ENCODE measurements around the gene WDR88. TPM values are rescaled to one million over a fixed set of nuclear protein-coding genes. Genes with fewer than 3 reads are reported as not detected.

The WDR88 gene
- total RNA-seq, 2 donors from 2014 or later = not detected

DNA sequence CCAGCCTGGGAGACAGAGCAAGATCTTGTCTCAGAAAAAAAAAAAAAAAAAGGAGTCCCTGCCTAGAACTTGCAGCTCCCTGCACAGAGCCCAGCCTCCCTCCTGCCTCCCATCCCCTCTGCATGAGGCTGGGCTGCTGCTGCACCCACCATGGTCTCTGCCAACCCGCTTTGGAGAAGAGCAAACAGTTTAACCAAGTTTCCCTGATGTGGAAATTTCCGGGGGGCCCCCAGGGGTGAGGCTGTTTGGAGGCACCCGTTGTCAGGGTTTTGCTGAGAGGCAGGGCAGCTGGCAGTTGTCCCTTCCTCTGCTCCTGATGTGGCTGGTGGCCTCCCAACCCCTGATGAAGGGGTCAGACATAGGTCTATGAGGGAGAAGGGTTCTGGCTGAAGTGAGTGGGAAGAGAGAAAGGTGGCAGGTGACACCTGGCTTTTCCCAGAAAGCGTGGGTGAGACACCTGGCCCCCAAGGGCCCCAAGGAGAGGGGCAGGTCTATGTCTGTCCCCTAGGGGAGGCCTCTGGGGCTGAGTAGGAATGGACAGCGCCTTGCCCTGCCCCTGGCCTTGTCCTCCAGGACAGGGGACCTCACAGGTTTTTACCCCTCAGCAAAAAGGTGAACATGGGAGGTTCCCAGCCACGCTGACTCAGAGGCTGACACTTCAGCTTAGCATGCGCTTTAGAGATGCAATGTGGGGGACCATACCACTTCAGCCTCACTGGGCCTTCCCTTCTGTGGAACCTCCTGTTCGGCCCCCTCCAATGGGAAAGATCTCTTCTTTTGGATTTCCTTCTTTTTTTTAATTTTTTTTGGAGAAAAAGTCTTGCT lies 67.7 kb downstream of the WDR88 start:
- Mint-ChIP-seq H3K9me3 (no peaks in the 10 kb centered on the region), H3K27me3 (ENCODE audit: low read depth) (peaks cover 7% of the 10 kb centered on the region)

DNA sequence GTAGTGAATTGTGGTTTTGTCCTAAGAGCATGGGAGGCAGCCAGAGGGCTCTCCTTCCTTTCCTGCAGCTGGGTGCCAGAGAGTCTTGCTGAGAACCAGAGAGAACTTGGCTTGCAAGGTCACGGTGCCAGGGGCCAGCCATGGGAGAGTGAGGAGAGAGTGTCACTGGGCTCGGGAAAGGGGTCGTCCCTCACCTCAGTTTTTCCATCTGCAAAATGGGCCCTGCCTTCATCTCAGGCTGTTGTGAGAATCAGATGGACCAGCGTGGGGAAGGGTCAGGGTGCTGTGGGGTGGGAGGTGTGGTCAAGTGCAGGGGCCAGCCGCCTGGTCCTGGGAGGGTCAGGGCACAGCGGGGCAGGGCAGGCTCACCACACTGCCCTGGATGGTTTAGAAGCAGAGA lies 69.6 kb downstream of the WDR88 start:
- no peak overlapping the region for H3K27ac Mint-ChIP-seq
- H3K36me3 Mint-ChIP-seq (ENCODE audit: insufficient read depth in 2 of 2) = no peaks in the 10 kb centered on the region
- DNase-seq = no peak
- ATAC-seq (replicated peaks in 1 of 2) = no peak
- no peak overlapping the region for H3K4me3 Mint-ChIP-seq
- peaks cover 6% of the 10 kb centered on the region for H3K27me3 Mint-ChIP-seq (ENCODE audit: low read depth)
- H3K9me3 Mint-ChIP-seq = no peaks in the 10 kb centered on the region
- H3K4me1 Mint-ChIP-seq (ENCODE audit: low read depth) = no peaks in the 10 kb centered on the region

More for the DNA sequence above, 67.7 kb downstream of the WDR88 start:
- DNase-seq (no peak), ATAC-seq (replicated peaks in 1 of 2) (no peak)
- H3K36me3 Mint-ChIP-seq (ENCODE audit: insufficient read depth in 2 of 2) = no peaks in the 10 kb centered on the region
- no peaks in the 10 kb centered on the region for H3K4me1 Mint-ChIP-seq (ENCODE audit: low read depth)
- no peak overlapping the region for H3K27ac Mint-ChIP-seq
- H3K4me3 Mint-ChIP-seq = no peak overlapping the region

- Mint-ChIP-seq H3K4me3 (no peak overlapping the region), H3K4me1 (ENCODE audit: low read depth) (no peaks in the 10 kb centered on the region), H3K36me3 (ENCODE audit: insufficient read depth in 2 of 2) (no peaks in the 10 kb centered on the region), H3K9me3 (no peaks in the 10 kb centered on the region), H3K27me3 (ENCODE audit: low read depth) (peaks cover under 1% of the 10 kb centered on the region), H3K27ac (no peak overlapping the region)
- no peak for ATAC-seq (replicated peaks in 1 of 2)
- no peak for DNase-seq
Measured at GRCh38 chr19:33201886-33202545, 70.1 kb downstream of the WDR88 start.

DNA sequence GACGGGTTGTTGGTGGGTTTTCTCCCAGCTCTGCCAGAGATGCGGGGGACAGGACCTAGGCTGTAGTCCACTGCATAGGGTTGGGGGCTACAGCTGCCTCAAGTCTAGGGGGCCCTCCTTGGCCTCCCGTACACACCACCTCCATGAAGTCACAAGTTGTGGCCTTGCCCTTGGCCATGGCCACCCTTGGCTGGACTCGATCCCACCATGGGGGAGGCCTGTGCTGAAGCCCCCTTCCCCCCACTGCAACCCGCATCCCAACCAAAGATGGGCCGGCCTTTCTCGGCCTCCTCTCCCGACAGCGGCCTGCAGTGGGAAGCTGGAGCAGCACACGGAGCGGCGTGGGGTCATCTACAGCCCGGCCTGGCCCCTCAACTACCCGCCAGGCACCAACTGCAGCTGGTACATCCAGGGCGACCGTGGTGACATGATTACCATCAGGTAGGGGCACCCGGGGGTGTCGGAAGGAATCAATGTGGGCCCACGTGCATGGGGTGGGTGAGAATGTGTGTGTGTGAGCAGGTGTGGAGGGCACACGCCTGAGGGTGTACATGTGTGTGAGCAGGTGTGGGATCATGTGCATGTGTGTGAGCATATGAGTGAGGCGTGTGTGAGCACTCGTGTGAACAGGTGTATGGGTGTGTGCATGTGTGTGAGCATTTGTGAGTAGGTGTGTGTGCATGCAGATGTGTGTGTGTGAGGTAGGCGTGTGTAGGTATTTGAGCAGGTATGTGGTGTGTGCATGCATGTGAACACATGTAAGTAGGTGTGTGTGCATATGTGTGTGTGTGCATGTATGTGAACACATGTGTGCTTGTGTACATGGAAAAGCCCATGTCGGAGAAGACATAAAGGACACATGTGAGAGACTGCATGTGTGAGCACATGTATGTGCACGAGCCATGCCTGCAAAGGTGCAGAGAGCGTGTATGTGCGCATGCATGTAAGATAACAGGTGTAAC lies 70.9 kb downstream of the WDR88 start:
- no peak overlapping the region for H3K4me3 Mint-ChIP-seq
- no peaks in the 10 kb centered on the region for H3K36me3 Mint-ChIP-seq (ENCODE audit: insufficient read depth in 2 of 2)
- ATAC-seq (replicated peaks in 1 of 2) (no peak), DNase-seq (no peak)
- H3K27me3 Mint-ChIP-seq (ENCODE audit: low read depth) = no peaks in the 10 kb centered on the region
- H3K9me3 Mint-ChIP-seq = no peaks in the 10 kb centered on the region
- no peak overlapping the region for H3K27ac Mint-ChIP-seq
- no peaks in the 10 kb centered on the region for H3K4me1 Mint-ChIP-seq (ENCODE audit: low read depth)

GRCh38 chr19:33203529-33203928 lies 71.6 kb downstream of the WDR88 start:
- Mint-ChIP-seq H3K4me1 (ENCODE audit: low read depth) (no peaks in the 10 kb centered on the region), H3K27me3 (ENCODE audit: low read depth) (no peaks in the 10 kb centered on the region), H3K36me3 (ENCODE audit: insufficient read depth in 2 of 2) (no peaks in the 10 kb centered on the region), H3K4me3 (no peak overlapping the region), H3K9me3 (no peaks in the 10 kb centered on the region), H3K27ac (no peak overlapping the region)
- ATAC-seq (replicated peaks in 1 of 2) (no peak), DNase-seq (no peak)

GRCh38 chr19:33204136-33204973 lies 72.4 kb downstream of the WDR88 start:
- Mint-ChIP-seq H3K9me3 (no peaks in the 10 kb centered on the region), H3K27ac (no peak overlapping the region), H3K27me3 (ENCODE audit: low read depth) (no peaks in the 10 kb centered on the region)

GRCh38 chr19:33205110-33205509 lies 73.2 kb downstream of the WDR88 start:
- no peaks in the 10 kb centered on the region for H3K36me3 Mint-ChIP-seq (ENCODE audit: insufficient read depth in 2 of 2)

More at GRCh38 chr19:33204136-33204973, 72.4 kb downstream of the WDR88 start:
- DNase-seq (no peak), ATAC-seq (replicated peaks in 1 of 2) (no peak)
- H3K36me3 Mint-ChIP-seq (ENCODE audit: insufficient read depth in 2 of 2) = no peaks in the 10 kb centered on the region
- no peaks in the 10 kb centered on the region for H3K4me1 Mint-ChIP-seq (ENCODE audit: low read depth)
- no peak overlapping the region for H3K4me3 Mint-ChIP-seq

GRCh38 chr19:33205531-33206260 lies 73.8 kb downstream of the WDR88 start:
- H3K27me3 Mint-ChIP-seq (ENCODE audit: low read depth) = no peaks in the 10 kb centered on the region
- H3K36me3 Mint-ChIP-seq (ENCODE audit: insufficient read depth in 2 of 2) = no peaks in the 10 kb centered on the region
- no peak for ATAC-seq (replicated peaks in 1 of 2)
- no peak overlapping the region for H3K4me3 Mint-ChIP-seq
- H3K9me3 Mint-ChIP-seq = no peaks in the 10 kb centered on the region
- DNase-seq = no peak
- H3K4me1 Mint-ChIP-seq (ENCODE audit: low read depth) = no peaks in the 10 kb centered on the region
- H3K27ac Mint-ChIP-seq = no peak overlapping the region

More at GRCh38 chr19:33205110-33205509, 73.2 kb downstream of the WDR88 start:
- ATAC-seq (replicated peaks in 1 of 2) (no peak), DNase-seq (no peak)
- no peak overlapping the region for H3K27ac Mint-ChIP-seq
- no peaks in the 10 kb centered on the region for H3K9me3 Mint-ChIP-seq
- no peaks in the 10 kb centered on the region for H3K27me3 Mint-ChIP-seq (ENCODE audit: low read depth)
- H3K4me3 Mint-ChIP-seq = no peak overlapping the region
- no peaks in the 10 kb centered on the region for H3K4me1 Mint-ChIP-seq (ENCODE audit: low read depth)

GRCh38 chr19:33206261-33207039 lies 74.5 kb downstream of the WDR88 start:
- ATAC-seq (replicated peaks in 1 of 2) (no peak), DNase-seq (no peak)
- no peak overlapping the region for H3K27ac Mint-ChIP-seq
- no peaks in the 10 kb centered on the region for H3K4me1 Mint-ChIP-seq (ENCODE audit: low read depth)
- no peak overlapping the region for H3K4me3 Mint-ChIP-seq
- no peaks in the 10 kb centered on the region for H3K36me3 Mint-ChIP-seq (ENCODE audit: insufficient read depth in 2 of 2)
- H3K9me3 Mint-ChIP-seq = no peaks in the 10 kb centered on the region
- no peaks in the 10 kb centered on the region for H3K27me3 Mint-ChIP-seq (ENCODE audit: low read depth)

GRCh38 chr19:33207040-33207620 lies 75.2 kb downstream of the WDR88 start:
- H3K4me1 Mint-ChIP-seq (ENCODE audit: low read depth) = no peaks in the 10 kb centered on the region
- H3K9me3 Mint-ChIP-seq = no peaks in the 10 kb centered on the region
- no peak overlapping the region for H3K27ac Mint-ChIP-seq
- no peaks in the 10 kb centered on the region for H3K27me3 Mint-ChIP-seq (ENCODE audit: low read depth)
- H3K4me3 Mint-ChIP-seq = no peak overlapping the region
- no peaks in the 10 kb centered on the region for H3K36me3 Mint-ChIP-seq (ENCODE audit: insufficient read depth in 2 of 2)
- no peak for DNase-seq
- no peak for ATAC-seq (replicated peaks in 1 of 2)

- Mint-ChIP-seq H3K4me1 (ENCODE audit: low read depth) (no peaks in the 10 kb centered on the region), H3K36me3 (ENCODE audit: insufficient read depth in 2 of 2) (no peaks in the 10 kb centered on the region), H3K27me3 (ENCODE audit: low read depth) (no peaks in the 10 kb centered on the region), H3K4me3 (no peak overlapping the region), H3K27ac (no peak overlapping the region), H3K9me3 (no peaks in the 10 kb centered on the region)
- ATAC-seq (replicated peaks in 1 of 2) = no peak
- DNase-seq = no peak
Measured at GRCh38 chr19:33207903-33208302, 76.0 kb downstream of the WDR88 start.
